AG09309 (cell line): ENCODE data around the gene CTCF.

Experiments
- DNase-seq: peaks from one replicate; pipeline ENCODE4 v3.0.0-alpha.2; 2010; ENCODE audit warnings: low read depth
- H3K4me3 ChIP-seq: 2 replicates; pipeline ENCODE4 v1.5.1; 2011; ENCODE audit warnings: mild to moderate bottlenecking, low read depth, low read length, moderate library complexity; ENCODE audit not compliant: control insufficient read depth
- CTCF ChIP-seq: IDR thresholded peaks from 2 replicates; pipeline ENCODE4 v1.5.1; 2011; ENCODE audit warnings: mild to moderate bottlenecking, low read depth, low read length, inconsistent platforms; ENCODE audit not compliant: insufficient read depth, control insufficient read depth; ENCODE audit errors: missing control alignments

The CTCF gene

GRCh38 chr16:67677712-67678111, 115.4 kb downstream of the CTCF start:
- H3K4me3 ChIP-seq = no peak overlapping the region
- TF ChIP-seq CTCF = no peak
- DNase-seq = no peak

DNA sequence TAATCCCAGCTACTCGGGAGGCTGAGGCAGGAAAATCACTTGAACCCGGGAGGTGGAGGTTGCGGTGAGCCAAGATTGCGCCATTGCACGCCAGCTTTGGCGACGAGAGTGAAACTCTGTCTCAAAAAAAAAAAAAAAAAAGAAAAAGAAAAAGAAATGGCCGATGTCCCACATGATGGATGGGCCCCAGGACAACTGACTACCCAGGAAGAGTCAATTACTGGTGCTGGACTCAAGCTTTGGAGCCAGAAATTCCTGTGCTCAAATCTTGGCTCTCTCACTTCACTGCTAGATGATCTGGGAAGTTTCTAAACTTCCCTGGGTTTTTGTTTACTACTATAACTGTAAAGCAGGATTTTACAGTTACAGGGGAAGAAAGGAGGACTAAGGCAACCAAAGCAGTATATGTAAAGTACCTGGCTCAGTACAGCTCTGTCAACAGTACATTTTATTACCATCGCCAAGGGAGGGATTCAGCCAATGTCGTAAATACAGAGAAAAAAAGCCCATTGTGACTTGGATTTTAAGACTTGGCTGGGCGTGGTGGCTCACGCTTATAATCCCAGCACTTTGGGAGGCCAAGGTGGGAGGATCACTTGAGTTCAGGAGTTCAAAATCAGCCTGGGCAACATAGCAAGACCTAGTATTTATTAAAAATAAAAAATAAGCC, 116.2 kb downstream of the CTCF start:
- no peak for TF ChIP-seq CTCF
- no peak overlapping the region for H3K4me3 ChIP-seq
- DNase-seq = no peak

GRCh38 chr16:67679935-67680897, 117.9 kb downstream of the CTCF start:
- no peak for DNase-seq
- no peak overlapping the region for H3K4me3 ChIP-seq
- no peak for TF ChIP-seq CTCF

GRCh38 chr16:67683767-67684166, 121.4 kb downstream of the CTCF start:
- no peak overlapping the region for H3K4me3 ChIP-seq
- TF ChIP-seq CTCF = no peak
- no peak for DNase-seq

GRCh38 chr16:67685388-67686112, 123.2 kb downstream of the CTCF start:
- no peak for DNase-seq
- no peak overlapping the region for H3K4me3 ChIP-seq
- no peak for TF ChIP-seq CTCF
